Loucy (cell line): ENCODE measurements around the gene SLC39A5.

Source experiments
- H2AFZ ChIP-seq: fragments of 200-600 bp; sonication (generic); 2 replicates; pipeline ENCODE4 v1.6.0; 2016; ENCODE audit warnings: antibody characterized with exemption, mild to moderate bottlenecking, low read length, moderate library complexity
- H3F3A ChIP-seq: fragments of 200-600 bp; 2 replicates; pipeline ENCODE4 v1.6.0; 2016; ENCODE audit warnings: antibody characterized with exemption, low read depth, mild to moderate bottlenecking
- H3K27me3 ChIP-seq: fragments of 200-600 bp; sonication (generic); 2 replicates; pipeline ENCODE4 v1.6.1; 2014; ENCODE audit warnings: low read length, mild to moderate bottlenecking; ENCODE audit not compliant: insufficient read depth, poor library complexity, severe bottlenecking
- H3K36me3 ChIP-seq: fragments of 200-600 bp; sonication (generic); 2 replicates; pipeline ENCODE4 v1.6.1; 2016; ENCODE audit warnings: low read length; ENCODE audit not compliant: insufficient read depth
- H3K4me1 ChIP-seq: fragments of 200-600 bp; sonication (generic); 2 replicates; pipeline ENCODE4 v1.5.1; 2014; ENCODE audit warnings: low read length, mild to moderate bottlenecking; ENCODE audit not compliant: insufficient read depth, poor library complexity, severe bottlenecking
- H3K4me2 ChIP-seq: fragments of 200-600 bp; sonication (generic); 2 replicates; pipeline ENCODE4 v1.6.0; 2014; ENCODE audit warnings: antibody characterized with exemption, low read length, low read depth, mild to moderate bottlenecking; ENCODE audit not compliant: poor library complexity, severe bottlenecking
- H3K4me3 ChIP-seq: fragments of 200-600 bp; sonication (generic); 2 replicates; pipeline ENCODE4 v1.5.1; 2014; ENCODE audit warnings: low read length, mild to moderate bottlenecking, mixed read lengths; ENCODE audit not compliant: poor library complexity, severe bottlenecking
- H3K79me2 ChIP-seq: fragments of 200-600 bp; sonication (generic); 2 replicates; pipeline ENCODE4 v1.6.1; 2014; ENCODE audit warnings: low read length; ENCODE audit not compliant: insufficient read depth
- H3K9ac ChIP-seq: fragments of 200-600 bp; sonication (generic); 2 replicates; pipeline ENCODE4 v1.6.0; 2014; ENCODE audit warnings: mild to moderate bottlenecking, low read depth, low read length, moderate library complexity; ENCODE audit not compliant: poor library complexity, severe bottlenecking
- H3K9me2 ChIP-seq: fragments of 200-600 bp; sonication (generic); replicated peaks from 2 replicates; pipeline ENCODE4 v1.6.1; 2016; ENCODE audit warnings: low read depth, low read length, mixed read lengths
- H3K9me3 ChIP-seq: fragments of 200-600 bp; sonication (generic); 2 replicates; pipeline ENCODE4 v1.6.1; 2014; ENCODE audit warnings: mild to moderate bottlenecking, antibody characterized with exemption, low read length, low read depth; ENCODE audit not compliant: insufficient read depth
- H4K20me1 ChIP-seq: fragments of 200-600 bp; sonication (generic); 2 replicates; pipeline ENCODE4 v1.6.0; 2014; ENCODE audit warnings: antibody characterized with exemption, low read length, mild to moderate bottlenecking; ENCODE audit not compliant: insufficient read depth, poor library complexity, severe bottlenecking
- EZH2phosphoT487 ChIP-seq: fragments of 200-600 bp; IDR thresholded peaks from 2 replicates; pipeline ENCODE4 v1.6.1; 2018; ENCODE audit warnings: antibody characterized with exemption, mild to moderate bottlenecking, moderate library complexity, borderline replicate concordance
- TF ChIP-seq, protein P1 (sequence below): fragments of 200-600 bp; sonication (generic); conservative IDR thresholded peaks from 2 replicates; pipeline ENCODE4 v1.5.1; 2014; ENCODE audit warnings: mild to moderate bottlenecking, antibody characterized with exemption, low read length

SLC39A5 gene

DNA sequence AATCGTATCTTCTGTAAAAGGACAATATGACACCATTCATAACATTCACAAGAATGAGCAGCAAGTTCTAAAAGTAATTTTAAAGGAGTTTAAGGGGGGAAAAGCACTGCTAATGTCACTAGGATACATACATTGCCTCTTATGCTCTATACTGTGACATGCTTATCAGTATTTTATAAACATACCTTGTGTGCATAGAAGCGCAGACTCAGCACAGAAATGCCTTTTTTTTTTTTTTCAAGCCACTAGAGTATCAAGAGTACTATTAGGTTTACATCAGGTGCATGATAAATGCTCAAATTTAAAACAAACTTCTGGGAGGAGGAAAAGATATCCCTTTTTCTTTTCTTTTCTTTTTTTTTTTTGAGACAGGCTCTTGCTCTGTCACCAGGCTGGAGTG, 27.0 kb upstream of the SLC39A5 start:
- Histone ChIP-seq H3K79me2 (no peaks in the 10 kb centered on the region), H3F3A (no peaks in the 10 kb centered on the region), H4K20me1 (no peaks in the 10 kb centered on the region), H3K27me3 (no peaks in the 10 kb centered on the region), H3K4me1 (no peaks in the 10 kb centered on the region), H3K36me3 (peaks cover 25% of the 10 kb centered on the region; the same call in 1 of the 2 replicates), H3K9me3 (no peaks in the 10 kb centered on the region), H2AFZ (no peak overlapping the region), H3K9me2 (no peaks in the 10 kb centered on the region), H3K4me3 (no peak overlapping the region), H3K4me2 (no peak overlapping the region), H3K9ac (no peak overlapping the region)
- TF ChIP-seq, protein P1, sequence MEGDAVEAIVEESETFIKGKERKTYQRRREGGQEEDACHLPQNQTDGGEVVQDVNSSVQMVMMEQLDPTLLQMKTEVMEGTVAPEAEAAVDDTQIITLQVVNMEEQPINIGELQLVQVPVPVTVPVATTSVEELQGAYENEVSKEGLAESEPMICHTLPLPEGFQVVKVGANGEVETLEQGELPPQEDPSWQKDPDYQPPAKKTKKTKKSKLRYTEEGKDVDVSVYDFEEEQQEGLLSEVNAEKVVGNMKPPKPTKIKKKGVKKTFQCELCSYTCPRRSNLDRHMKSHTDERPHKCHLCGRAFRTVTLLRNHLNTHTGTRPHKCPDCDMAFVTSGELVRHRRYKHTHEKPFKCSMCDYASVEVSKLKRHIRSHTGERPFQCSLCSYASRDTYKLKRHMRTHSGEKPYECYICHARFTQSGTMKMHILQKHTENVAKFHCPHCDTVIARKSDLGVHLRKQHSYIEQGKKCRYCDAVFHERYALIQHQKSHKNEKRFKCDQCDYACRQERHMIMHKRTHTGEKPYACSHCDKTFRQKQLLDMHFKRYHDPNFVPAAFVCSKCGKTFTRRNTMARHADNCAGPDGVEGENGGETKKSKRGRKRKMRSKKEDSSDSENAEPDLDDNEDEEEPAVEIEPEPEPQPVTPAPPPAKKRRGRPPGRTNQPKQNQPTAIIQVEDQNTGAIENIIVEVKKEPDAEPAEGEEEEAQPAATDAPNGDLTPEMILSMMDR = no peak
- no peak for TF ChIP-seq EZH2phosphoT487

DNA sequence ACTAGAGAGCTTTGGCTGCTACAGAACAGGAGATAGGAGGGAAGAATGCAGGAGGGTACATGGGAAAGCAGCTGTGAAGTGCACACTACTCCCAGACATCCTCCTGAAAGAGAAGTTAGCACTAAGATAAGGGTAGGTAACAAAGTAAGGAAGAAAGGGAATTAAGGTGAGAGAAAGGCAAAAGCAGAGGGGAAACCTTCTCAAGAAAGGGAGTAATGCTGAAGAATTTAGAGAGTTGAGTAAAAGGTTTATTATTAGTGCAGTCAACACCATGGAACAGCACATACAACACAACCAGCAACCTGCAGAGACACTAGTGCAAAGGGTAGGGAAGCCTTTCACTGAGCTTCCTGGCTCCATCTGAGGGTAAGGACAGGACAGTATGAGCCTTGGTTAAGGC, 25.6 kb upstream of the SLC39A5 start:
- Histone ChIP-seq H3K27me3 (no peaks in the 10 kb centered on the region), H3K4me1 (no peaks in the 10 kb centered on the region)

DNA sequence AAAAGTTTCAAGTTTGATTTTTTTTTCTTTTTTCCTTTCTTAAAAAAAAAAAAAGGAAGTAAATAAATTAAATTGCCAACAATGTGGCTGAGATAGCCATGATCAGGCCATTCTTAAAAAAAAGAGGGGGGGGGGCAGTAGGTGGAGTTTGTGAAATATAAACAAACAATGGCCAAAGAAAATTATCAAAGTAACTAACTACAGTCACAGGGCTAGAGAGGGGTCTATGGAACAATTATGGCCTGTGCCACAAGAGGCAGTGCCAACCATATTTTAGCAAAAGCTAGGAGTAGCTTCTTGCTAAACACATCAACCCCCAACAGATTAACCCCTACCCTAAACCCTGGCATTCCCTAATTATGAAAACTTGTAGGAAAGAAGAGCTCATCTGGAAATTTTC, 24.4 kb upstream of the SLC39A5 start:
- Histone ChIP-seq H2AFZ (no peak overlapping the region), H3F3A (no peaks in the 10 kb centered on the region), H3K79me2 (no peaks in the 10 kb centered on the region), H3K9me3 (no peaks in the 10 kb centered on the region), H3K9me2 (no peaks in the 10 kb centered on the region), H3K9ac (no peak overlapping the region), H3K4me2 (no peak overlapping the region), H3K4me1 (no peaks in the 10 kb centered on the region), H3K27me3 (no peaks in the 10 kb centered on the region), H4K20me1 (no peaks in the 10 kb centered on the region), H3K4me3 (no peak overlapping the region), H3K36me3 (peaks cover 37% of the 10 kb centered on the region; the same call in 1 of the 2 replicates)
- TF ChIP-seq, protein P1 = peak; percentile 47
- TF ChIP-seq EZH2phosphoT487 = no peak

More for the DNA sequence above, 25.6 kb upstream of the SLC39A5 start:
- H2AFZ ChIP-seq = no peak overlapping the region
- H4K20me1 ChIP-seq = no peaks in the 10 kb centered on the region
- no peak overlapping the region for H3K4me2 ChIP-seq
- H3K79me2 ChIP-seq = no peaks in the 10 kb centered on the region
- no peaks in the 10 kb centered on the region for H3K9me3 ChIP-seq
- H3K4me3 ChIP-seq = no peak overlapping the region
- TF ChIP-seq EZH2phosphoT487 = no peak
- TF ChIP-seq, protein P1 = no peak
- no peaks in the 10 kb centered on the region for H3K9me2 ChIP-seq
- H3F3A ChIP-seq = no peaks in the 10 kb centered on the region
- no peak overlapping the region for H3K9ac ChIP-seq
- peaks cover 28% of the 10 kb centered on the region; the same call in 1 of the 2 replicates for H3K36me3 ChIP-seq
